ENCODE data around the gene ZFP62.

The ZFP62 gene

DNA sequence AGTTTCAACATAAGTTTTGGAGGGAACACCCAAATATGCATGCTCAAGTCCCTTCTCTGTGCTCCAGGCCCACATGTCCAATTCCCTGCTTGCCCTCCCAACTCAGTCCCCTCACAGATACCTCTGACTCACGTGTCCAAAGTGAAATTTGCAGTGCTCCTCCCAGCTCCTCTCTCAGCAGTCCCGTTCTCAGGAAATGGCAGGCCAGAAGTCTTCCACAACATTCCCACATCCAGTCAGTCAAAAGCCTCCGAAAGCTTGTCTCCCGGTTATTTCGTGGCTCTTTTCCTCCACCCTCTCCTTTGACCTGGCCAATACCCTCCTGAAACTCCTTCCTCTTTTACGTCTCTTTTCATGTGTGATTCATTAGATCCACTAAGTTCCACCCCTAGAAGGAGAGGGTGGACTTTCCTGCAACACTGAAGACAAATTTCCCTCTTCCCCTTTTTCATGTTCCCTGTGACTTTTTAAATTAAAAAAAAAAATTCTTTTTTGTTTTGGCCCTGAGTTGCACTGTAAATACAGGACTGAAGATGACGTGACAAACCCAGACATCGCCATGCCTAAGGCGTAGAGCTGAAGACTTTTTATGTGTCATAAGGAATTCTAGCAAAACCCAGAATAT, 45.7 kb downstream of the ZFP62 start:
- H3K4me3 ChIP-seq (ENCODE audit: low read depth, low read length): no peak overlapping the region
- TF ChIP-seq, protein P1, sequence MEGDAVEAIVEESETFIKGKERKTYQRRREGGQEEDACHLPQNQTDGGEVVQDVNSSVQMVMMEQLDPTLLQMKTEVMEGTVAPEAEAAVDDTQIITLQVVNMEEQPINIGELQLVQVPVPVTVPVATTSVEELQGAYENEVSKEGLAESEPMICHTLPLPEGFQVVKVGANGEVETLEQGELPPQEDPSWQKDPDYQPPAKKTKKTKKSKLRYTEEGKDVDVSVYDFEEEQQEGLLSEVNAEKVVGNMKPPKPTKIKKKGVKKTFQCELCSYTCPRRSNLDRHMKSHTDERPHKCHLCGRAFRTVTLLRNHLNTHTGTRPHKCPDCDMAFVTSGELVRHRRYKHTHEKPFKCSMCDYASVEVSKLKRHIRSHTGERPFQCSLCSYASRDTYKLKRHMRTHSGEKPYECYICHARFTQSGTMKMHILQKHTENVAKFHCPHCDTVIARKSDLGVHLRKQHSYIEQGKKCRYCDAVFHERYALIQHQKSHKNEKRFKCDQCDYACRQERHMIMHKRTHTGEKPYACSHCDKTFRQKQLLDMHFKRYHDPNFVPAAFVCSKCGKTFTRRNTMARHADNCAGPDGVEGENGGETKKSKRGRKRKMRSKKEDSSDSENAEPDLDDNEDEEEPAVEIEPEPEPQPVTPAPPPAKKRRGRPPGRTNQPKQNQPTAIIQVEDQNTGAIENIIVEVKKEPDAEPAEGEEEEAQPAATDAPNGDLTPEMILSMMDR (conservative IDR thresholded peaks at IDR 0.05; ENCODE audit: low read depth, low read length): no peak
- DNase-seq (ENCODE audit: low read depth): no peak

DNA sequence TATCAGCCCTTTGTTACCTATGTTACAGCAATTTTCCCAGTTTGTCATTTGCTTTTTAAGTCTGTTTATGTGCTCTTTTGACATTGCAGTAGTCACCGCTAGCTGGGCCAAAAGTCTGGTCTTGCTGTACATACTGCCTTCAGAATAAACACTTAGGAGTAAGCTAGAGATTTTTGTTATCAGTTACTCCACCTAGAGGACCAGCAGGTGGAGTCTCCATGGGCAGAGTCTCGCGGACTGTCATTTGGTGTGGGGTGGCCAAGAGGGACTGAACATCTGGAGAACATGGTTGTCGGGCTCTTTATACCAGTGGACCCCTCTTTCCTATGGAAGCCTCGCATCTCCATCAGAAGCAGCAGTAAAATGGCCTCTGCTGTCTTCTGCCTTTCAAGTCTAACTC, 47.7 kb downstream of the ZFP62 start:
- no peak overlapping the region for H3K4me3 ChIP-seq (ENCODE audit: low read depth, low read length)
- TF ChIP-seq, protein P1 (conservative IDR thresholded peaks at IDR 0.05; ENCODE audit: low read depth, low read length): no peak
- no peak for DNase-seq (ENCODE audit: low read depth)

DNA sequence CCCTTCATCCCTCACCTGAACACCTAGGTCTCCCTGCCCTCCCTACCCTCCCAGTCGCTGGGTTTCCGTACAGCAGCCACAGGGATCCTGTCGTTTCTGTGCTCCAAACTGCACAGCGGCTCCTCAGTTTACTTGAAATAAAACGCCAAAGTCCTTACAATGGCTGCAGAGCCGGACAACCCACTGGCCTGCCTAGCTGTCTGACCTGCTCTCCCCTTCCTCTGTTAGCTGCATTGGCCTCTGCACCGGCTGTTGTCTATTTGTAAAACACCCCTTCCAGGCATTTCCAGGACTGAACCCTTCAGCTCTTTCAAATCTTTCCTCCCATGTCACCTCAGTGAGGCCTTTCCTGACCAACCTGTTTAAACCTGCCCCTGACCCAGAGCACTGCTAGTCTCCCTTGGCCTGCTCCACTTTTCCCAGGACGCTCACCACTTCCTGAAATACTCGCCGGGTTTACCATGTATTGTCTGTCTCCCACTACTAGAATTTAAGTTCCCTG, 49.4 kb downstream of the ZFP62 start:
- no peak overlapping the region for H3K4me3 ChIP-seq (ENCODE audit: low read depth, low read length)
- TF ChIP-seq, protein P1 (conservative IDR thresholded peaks at IDR 0.05; ENCODE audit: low read depth, low read length): no peak
- no peak for DNase-seq (ENCODE audit: low read depth)

DNA sequence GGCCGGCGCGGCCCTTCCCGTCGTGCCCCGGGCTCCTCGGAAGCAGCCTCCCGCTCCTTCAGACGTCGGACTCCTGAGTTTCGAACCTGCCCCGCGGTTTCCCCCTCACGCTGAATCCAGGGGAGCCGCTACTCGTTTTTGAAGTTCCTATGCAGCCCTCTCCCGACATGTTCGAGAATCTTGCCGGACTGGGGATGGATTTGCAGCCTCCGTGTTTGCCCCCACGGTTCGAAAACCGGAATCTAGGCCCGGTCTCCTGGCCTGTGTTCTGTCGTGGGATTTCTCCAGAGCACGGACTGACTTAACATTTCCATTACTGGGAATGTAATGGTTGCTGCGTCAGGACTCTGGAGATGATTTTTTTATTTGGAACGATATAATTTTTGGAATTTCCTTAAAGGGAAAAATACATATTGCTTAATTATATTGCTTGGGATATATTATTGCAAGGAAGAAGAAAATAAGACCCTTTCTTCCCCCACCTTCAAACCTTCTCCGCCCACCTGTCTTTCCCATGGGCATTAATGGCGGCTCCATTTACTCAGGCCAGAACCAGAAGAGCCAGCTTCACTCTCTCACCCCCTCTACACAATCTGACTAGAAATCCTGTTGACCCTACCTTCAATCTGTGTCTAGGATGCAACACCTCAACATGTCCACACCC, 50.0 kb downstream of the ZFP62 start:
- peak; percentile 63 for DNase-seq (ENCODE audit: low read depth)
- TF ChIP-seq, protein P1 (conservative IDR thresholded peaks at IDR 0.05; ENCODE audit: low read depth, low read length): no peak
- peak overlapping the region; percentile 95 for H3K4me3 ChIP-seq (ENCODE audit: low read depth, low read length)

DNA sequence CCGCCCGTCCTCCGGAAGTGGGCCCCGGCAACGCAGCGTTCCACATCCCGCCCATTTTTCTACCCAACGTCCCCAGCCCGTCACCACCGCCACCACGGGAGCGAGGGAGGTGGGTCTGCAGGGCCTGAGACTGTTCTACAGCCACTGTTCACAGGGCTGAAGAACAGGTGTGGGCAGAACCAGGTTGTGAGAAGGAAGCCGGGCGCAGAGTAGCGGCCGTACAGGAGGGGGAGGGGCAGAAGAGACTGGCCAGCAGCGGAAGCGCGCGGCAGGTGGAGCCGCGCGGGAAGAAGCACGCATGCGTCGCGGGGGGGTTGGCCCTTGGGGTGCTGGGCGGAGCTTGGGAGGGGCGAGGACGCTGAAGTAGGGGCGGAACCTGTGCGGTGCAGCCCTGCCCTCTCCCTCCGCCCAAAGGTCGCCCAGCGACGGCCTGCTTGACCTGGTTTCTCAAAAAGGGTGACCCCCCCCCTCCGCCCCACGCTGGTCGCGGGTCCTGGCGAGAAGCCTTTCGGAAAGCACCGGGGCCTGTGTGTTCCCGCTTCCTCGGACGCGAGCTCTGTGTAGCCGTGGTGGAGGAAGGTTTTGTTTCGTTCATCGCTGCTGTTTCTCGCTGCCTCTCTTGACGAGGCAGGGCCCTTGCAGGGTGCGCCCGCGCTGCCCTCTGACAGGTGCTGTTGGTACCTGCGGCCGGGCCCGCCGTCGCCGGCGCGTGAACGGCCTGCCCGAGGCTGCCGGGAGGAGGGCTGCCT, 50.7 kb downstream of the ZFP62 start:
- DNase-seq (ENCODE audit: low read depth): peak; percentile 96
- TF ChIP-seq, protein P1 (conservative IDR thresholded peaks at IDR 0.05; ENCODE audit: low read depth, low read length): no peak
- H3K4me3 ChIP-seq (ENCODE audit: low read depth, low read length): peak overlapping the region; percentile 95

DNA sequence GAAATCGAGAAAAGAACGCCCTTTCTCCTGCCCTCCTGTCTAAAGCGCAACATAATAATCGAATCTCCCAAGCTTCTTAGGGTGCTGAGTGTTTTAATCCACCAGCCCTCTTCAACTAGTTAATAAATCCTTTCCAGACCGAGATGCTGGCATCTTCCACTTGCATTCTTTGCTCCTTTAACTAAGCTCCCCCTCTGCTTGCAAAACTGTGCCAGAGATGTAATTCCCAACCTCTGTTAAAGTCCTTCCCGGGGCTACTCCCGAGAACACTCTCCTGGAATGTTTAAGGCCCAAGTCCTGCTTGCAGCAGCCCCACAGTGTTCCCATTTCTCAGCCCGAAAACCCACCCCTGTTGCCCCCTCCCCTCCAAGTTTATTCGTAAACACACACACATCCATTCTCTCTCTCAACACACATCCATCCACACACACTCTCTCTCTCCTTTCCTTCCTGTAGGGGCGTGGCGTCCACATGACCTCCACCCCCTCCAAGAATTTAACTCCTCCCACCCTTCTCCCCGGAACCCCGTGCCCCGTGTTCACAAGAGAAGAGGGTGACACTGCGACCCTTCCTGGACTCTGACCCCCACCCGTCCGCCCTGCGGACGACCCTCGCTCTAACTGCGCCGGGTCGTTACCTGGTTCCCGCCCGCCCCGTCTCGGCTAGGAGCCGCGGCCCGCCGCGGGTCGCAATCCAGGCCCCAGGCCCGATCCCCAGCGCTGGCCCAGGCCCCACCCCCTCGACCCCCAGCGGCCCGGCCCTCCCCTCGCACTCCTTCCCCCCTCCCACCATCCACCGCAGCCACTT, 51.5 kb downstream of the ZFP62 start:
- H3K4me3 ChIP-seq (ENCODE audit: low read depth, low read length): peak overlapping the region; percentile 95
- TF ChIP-seq, protein P1 (conservative IDR thresholded peaks at IDR 0.05; ENCODE audit: low read depth, low read length): no peak
- DNase-seq (ENCODE audit: low read depth): peak; percentile 94

All from choroid plexus epithelial cell (primary cell).